GM13977 (cell line): ENCODE data around the gene RCAN2.
"Not testable (repeated sequence)": the region's sequence is repeated elsewhere in the genome, so short reads cannot be mapped to it uniquely, and the experiment has no call there.

Experiments used
- DNase-seq: peaks from one replicate; pipeline ENCODE4 v3.0.0; 2012; ENCODE audit warnings: low spot score
- CTCF ChIP-seq: IDR thresholded peaks from 2 replicates; pipeline ENCODE4 v1.5.1; 2012; ENCODE audit warnings: mild to moderate bottlenecking, control low read depth; ENCODE audit not compliant: insufficient read depth; ENCODE audit errors: extremely low read depth, missing control alignments
- in situ Hi-C: fragments of 300-500 bp; cut with MboI; formaldehyde crosslinking; loops from one replicate; pipeline ENCODE4 v1.12.0; 2022; ENCODE audit warnings: low sequenced_read_pairs, low pct_unique_long_range_greater_than_20kb, mixed read lengths, inconsistent platforms; ENCODE audit not compliant: unreplicated experiment

Gene RCAN2

GRCh38 chr6:46395530-46395929, 95.7 kb downstream of the RCAN2 start:
- no peak for TF ChIP-seq CTCF
- DNase-seq: no peak
- in situ Hi-C loops: no loop called here

- no peak for TF ChIP-seq CTCF
- no peak for DNase-seq
- in situ Hi-C loops: no loop called here
Observed at GRCh38 chr6:46393940-46394337, 97.3 kb downstream of the RCAN2 start.

GRCh38 chr6:46393161-46393939, 97.9 kb downstream of the RCAN2 start:
- in situ Hi-C loops: no loop called here
- no peak for DNase-seq
- TF ChIP-seq CTCF: no peak

GRCh38 chr6:46392294-46392693, 99.0 kb downstream of the RCAN2 start:
- in situ Hi-C loops: no loop called here
- no peak for TF ChIP-seq CTCF
- no peak for DNase-seq

DNA sequence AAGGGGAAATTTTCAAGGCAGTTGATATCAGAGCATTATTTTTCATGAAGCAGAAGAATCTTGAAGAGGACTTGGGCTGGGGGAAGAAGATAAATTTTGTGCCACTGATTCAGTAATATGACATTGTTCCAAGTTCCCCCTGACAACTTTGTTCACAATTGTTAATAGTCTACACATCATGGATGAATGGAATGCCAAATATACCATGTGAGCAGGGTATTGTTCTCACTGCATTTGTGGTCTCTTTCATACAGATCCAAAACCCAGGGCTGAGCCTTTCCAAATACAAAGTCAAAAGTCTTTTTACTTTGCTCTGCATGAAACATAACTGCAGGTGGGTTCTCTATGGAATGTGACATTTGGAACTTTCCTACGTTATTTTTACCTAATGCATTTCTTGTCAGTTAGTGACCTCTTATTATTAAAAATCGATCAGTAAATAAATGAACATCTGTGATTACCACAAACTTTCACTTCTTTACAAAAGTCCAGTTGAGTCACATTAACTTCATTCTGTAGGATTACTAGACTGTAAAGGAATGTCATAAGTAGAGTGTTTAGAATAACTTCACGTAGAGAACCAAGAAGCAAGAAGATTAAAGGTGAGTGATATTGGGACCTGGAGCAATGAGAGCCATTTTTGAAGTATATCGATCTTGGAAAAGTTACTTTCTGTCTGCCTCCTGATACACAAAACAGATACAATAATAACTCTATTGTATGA, 100.9 kb downstream of the RCAN2 start:
- DNase-seq: no peak
- in situ Hi-C loops: no loop called here
- no peak for TF ChIP-seq CTCF

DNA sequence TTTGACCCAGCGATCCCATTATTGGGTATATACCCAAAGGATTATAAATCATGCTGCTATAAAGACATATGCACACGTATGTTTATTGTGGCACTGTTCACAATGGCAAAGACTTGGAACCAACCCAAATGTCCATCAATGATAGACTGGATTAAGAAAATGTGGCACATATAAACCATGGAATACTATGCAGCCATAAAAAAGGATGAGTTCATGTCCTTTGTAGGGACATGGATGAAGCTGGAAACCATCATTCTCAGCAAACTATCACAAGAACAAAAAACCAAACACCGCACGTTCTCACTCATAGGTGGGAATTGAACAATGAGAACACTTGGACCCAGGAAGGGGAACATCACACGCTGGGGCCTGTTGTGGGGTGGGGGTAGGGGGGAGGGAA, 103.5 kb downstream of the RCAN2 start:
- DNase-seq, in situ Hi-C loops: not testable (repeated sequence)

DNA sequence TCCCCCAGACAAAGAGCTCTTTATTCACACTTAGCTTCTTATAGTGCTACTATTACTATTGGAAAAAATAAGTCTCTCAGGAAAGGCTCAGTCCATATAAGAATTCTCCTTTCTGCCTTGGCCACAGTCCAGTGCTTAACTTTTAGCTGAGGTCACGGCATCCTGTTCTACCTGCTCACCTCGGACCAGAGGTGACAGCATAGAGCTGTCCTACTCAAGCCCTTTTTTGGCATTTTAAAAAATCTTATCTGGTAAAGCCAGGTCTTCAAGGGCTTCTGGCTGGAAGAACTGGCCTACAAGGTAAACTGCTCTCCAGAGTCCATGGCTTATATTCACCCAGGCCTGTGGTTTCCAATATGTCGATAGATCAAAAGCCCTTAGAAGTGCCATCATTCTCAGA, 109.7 kb downstream of the RCAN2 start:
- no peak for TF ChIP-seq CTCF
- in situ Hi-C loops: no loop called here
- DNase-seq: no peak
